Right atrium auricular region (tissue), 2 donors: ENCODE data around the gene CYTH3. TPM values are rescaled to one million over a fixed set of nuclear protein-coding genes. Genes with fewer than 3 reads are reported as not detected.

Experiments used
- DNase-seq: peaks from one replicate; pipeline ENCODE4 v3.0.0-alpha.2; 2019; ENCODE audit warnings: low spot score
- H3K27ac ChIP-seq, 2 donors: fragments of 200-600 bp; sonication (generic); 1 replicate in 1 of 2; 2 replicates in 1 of 2; pipeline ENCODE4 v1.5.1; 2016 to 2019
- H3K27me3 ChIP-seq, 2 donors: fragments of 200-600 bp; sonication (generic); one replicate each; pipeline versions ENCODE4 v1.5.1 to v1.6.0; 2017 to 2019
- H3K36me3 ChIP-seq: fragments of 200-600 bp; sonication (generic); one replicate; pipeline ENCODE4 v1.5.1; 2016
- H3K4me1 ChIP-seq, 2 donors: fragments of 200-600 bp; sonication (generic); one replicate each; pipeline versions ENCODE4 v1.5.1 to v1.6.0; 2017 to 2019
- H3K4me3 ChIP-seq, 2 donors: fragments of 200-600 bp; sonication (generic); 1 replicate in 1 of 2; 2 replicates in 1 of 2; pipeline ENCODE4 v1.5.1; 2017 to 2019; ENCODE audit warnings: mild to moderate bottlenecking in 1 of 2, moderate library complexity in 1 of 2
- H3K9me3 ChIP-seq, 2 donors: fragments of 200-600 bp; sonication (generic); one replicate each; pipeline ENCODE4 v1.5.1; 2019
- total RNA-seq, 2 donors: library from RNA; depleted of rRNA; stranded (reverse); fragments of >200 nt; gene quantifications; one replicate each; pipeline ENCODE4 v1.1.0, GENCODE V29; 2016
- TF ChIP-seq, protein P1 (sequence below), 2 donors: fragments of 200-600 bp; sonication (generic); IDR thresholded peaks; one replicate each; pipeline ENCODE4 v1.5.1; 2019; ENCODE audit warnings: antibody characterized with exemption in 2 of 2

Gene CYTH3
- total RNA-seq, 2 donors from 2014 or later = 27.2 to 34.0 TPM

DNA sequence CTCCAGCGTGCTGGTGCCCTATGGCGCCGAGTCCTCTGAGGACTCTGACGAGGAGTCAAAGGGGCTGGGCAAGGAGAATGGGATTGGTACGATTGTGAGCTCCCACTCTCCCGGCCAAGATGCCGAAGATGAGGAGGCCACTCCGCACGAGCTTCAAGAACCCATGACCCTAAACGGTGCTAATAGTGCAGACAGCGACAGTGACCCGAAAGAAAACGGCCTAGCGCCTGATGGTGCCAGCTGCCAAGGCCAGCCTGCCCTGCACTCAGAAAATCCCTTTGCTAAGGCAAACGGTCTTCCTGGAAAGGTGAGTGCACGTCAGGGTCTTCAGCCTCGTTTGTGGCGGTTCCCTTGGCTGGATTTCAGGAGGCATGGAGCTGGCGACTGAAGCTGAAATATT lies 122.4 kb downstream of the CYTH3 start:
- Histone ChIP-seq H3K4me1 (no peaks in the 10 kb centered on the region), H3K4me3 (no peak overlapping the region), H3K27ac (no peak overlapping the region), H3K9me3 (no peaks in the 10 kb centered on the region), H3K36me3 (peaks cover 96% of the 10 kb centered on the region), H3K27me3 (no peaks in the 10 kb centered on the region)
- TF ChIP-seq, protein P1, sequence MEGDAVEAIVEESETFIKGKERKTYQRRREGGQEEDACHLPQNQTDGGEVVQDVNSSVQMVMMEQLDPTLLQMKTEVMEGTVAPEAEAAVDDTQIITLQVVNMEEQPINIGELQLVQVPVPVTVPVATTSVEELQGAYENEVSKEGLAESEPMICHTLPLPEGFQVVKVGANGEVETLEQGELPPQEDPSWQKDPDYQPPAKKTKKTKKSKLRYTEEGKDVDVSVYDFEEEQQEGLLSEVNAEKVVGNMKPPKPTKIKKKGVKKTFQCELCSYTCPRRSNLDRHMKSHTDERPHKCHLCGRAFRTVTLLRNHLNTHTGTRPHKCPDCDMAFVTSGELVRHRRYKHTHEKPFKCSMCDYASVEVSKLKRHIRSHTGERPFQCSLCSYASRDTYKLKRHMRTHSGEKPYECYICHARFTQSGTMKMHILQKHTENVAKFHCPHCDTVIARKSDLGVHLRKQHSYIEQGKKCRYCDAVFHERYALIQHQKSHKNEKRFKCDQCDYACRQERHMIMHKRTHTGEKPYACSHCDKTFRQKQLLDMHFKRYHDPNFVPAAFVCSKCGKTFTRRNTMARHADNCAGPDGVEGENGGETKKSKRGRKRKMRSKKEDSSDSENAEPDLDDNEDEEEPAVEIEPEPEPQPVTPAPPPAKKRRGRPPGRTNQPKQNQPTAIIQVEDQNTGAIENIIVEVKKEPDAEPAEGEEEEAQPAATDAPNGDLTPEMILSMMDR (IDR thresholded peaks at IDR 0.05) = no peak
- DNase-seq = no peak

DNA sequence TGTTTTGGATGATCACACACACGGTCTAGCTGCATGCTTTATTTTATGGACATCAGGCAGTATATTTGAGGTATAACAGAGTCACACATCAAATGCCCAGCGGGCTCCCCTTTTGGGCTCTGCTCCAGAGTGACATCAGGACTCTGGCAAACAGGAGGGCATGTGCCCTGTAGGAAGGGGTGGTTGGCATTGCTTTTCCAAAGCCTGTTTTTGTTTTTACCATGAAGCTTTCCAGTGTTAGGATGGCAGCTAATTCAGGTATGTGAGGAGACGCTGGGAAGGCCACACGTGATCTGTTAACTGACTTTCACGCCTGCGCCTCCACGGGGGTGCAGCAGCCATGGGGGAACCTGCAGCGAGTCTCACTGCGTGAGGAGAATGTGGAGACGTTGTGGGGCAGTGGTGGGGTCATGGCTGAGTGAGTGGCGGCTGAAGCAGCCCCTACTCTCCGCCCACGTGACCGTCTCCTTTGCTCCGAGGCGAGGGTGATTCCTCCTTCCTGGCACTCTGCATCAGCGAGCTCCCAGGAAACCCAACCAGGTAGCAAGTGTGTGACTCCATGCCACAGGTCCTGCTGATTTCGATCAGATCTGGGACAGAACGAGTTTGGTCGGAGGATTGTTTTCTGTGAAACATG lies 123.6 kb downstream of the CYTH3 start:
- peaks cover 98% of the 10 kb centered on the region for H3K36me3 ChIP-seq
- H3K9me3 ChIP-seq = no peaks in the 10 kb centered on the region
- DNase-seq = no peak
- no peaks in the 10 kb centered on the region for H3K27me3 ChIP-seq
- H3K4me1 ChIP-seq = no peaks in the 10 kb centered on the region
- TF ChIP-seq, protein P1 (IDR thresholded peaks at IDR 0.05) = no peak
- no peak overlapping the region for H3K4me3 ChIP-seq
- H3K27ac ChIP-seq = no peak overlapping the region

DNA sequence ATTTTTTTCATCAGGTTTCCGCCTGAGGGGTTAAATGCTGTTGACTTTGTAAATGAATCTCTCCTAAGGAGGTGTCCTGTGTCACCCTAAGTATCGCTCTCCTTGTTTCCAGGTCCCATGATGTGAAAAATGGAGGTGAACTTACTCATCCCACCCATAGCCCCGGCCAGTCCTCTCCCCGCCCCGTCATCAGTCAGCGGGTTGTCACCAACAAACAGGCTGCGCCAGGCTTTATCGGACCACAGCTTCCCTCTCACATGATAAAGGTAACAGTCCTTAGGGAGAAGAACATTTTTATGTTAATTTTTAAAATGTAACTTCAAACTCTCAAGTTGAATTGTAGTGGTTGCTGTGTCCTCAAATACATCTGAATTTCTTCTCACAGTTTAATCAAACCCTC lies 124.8 kb downstream of the CYTH3 start:
- DNase-seq = no peak
- H3K4me3 ChIP-seq = no peak overlapping the region
- peaks cover 90% of the 10 kb centered on the region for H3K36me3 ChIP-seq
- no peak overlapping the region for H3K27ac ChIP-seq
- no peaks in the 10 kb centered on the region for H3K9me3 ChIP-seq
- H3K4me1 ChIP-seq = no peaks in the 10 kb centered on the region
- TF ChIP-seq, protein P1 (IDR thresholded peaks at IDR 0.05) = no peak
- H3K27me3 ChIP-seq = no peaks in the 10 kb centered on the region

DNA sequence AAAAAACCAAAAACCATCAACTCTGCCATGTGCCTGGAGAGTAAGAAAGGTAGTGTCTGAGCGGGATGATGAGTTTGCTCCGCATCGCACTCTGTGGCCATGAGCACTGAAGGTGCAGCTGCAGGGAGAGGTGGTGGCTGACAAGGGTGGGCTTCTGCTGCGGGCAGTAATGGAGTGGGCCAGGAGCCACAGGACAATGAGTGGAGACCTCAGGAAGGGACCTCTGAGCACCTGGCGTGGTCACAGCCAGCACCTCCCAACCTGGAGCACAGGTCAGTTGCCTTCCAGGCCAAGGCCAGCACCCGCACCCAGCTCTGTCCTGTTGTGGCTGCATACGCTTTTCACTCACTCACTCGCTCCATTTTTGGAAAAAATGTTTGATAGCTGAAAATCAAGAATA lies 125.8 kb downstream of the CYTH3 start:
- Histone ChIP-seq H3K4me1 (no peaks in the 10 kb centered on the region), H3K27ac (no peak overlapping the region), H3K36me3 (peaks cover 86% of the 10 kb centered on the region), H3K27me3 (no peaks in the 10 kb centered on the region), H3K4me3 (no peak overlapping the region), H3K9me3 (no peaks in the 10 kb centered on the region)
- TF ChIP-seq, protein P1 (IDR thresholded peaks at IDR 0.05) = no peak
- DNase-seq = no peak

DNA sequence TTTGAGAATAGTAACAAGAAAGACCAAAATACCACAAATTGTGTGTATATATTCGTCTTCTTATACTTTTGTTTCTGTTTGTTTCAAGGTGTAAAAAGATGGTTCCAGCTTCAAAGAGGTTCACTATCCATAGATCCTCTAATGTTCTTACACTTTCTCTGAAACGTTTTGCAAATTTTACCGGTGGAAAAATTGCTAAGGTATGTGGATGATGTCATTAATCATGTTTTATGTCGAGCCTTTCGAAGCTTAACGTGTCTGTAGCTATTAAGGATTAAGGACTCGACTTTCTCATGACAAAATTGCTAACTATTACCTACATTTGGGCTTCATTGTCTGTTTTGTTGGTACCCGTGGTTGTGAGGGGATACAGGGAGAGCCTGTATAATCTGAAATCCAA lies 128.4 kb downstream of the CYTH3 start:
- Histone ChIP-seq H3K36me3 (peaks cover 79% of the 10 kb centered on the region), H3K27me3 (no peaks in the 10 kb centered on the region), H3K4me1 (no peaks in the 10 kb centered on the region), H3K27ac (no peak overlapping the region), H3K4me3 (no peak overlapping the region), H3K9me3 (no peaks in the 10 kb centered on the region)
- TF ChIP-seq, protein P1 (IDR thresholded peaks at IDR 0.05) = no peak
- no peak for DNase-seq

DNA sequence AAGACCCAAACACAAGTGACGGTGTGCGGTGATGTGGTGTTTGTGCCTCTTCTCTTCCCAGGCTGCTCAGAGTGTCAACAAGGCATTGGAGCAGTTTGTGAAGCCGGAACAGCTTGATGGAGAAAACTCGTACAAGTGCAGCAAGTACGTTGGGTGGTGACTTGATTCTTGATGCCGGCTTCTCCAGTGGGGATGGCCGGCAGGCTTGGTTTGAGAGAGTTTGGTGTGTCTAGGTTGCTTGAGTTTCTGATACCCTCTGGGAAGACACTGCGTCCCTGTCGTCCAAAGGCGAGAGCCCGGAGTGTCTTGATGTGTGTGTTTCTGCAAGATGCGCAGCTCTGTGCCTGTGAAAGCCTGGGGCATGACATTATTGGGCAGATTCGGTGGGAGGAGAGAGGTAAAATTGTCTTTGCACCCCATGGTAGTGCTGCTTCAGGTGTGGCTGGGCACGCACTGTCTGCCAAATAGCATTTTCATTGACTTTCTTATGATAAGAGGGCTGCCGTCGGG lies 129.5 kb downstream of the CYTH3 start:
- TF ChIP-seq, protein P1 (IDR thresholded peaks at IDR 0.05) = no peak
- Histone ChIP-seq H3K4me1 (no peaks in the 10 kb centered on the region), H3K9me3 (no peaks in the 10 kb centered on the region), H3K36me3 (peaks cover 73% of the 10 kb centered on the region), H3K4me3 (no peak overlapping the region), H3K27me3 (no peaks in the 10 kb centered on the region), H3K27ac (no peak overlapping the region)
- peak; percentile 36 for DNase-seq
